Epithelial cell of proximal tubule (primary cell): Measurements from ENCODE around the gene CDKL5. TPM values are rescaled to one million over a fixed set of nuclear protein-coding genes. Genes with fewer than 3 reads are reported as not detected.

Source experiments
- DNase-seq: peaks from one replicate; pipeline ENCODE4 v3.0.0-alpha.2; 2011; ENCODE audit warnings: low read depth
- H3K4me3 ChIP-seq: 2 replicates; pipeline ENCODE4 v1.5.1; 2011; ENCODE audit warnings: low read depth, mild to moderate bottlenecking, low read length
- CTCF ChIP-seq: conservative IDR thresholded peaks from 2 replicates; pipeline ENCODE4 v1.5.1; 2012; ENCODE audit warnings: low read depth, mild to moderate bottlenecking, low read length
- total RNA-seq: library from RNA; depleted of rRNA; stranded (reverse); fragments of >200 nt; gene quantifications from 2 replicates; pipeline ENCODE4 v1.2.3, GENCODE V29; 2015

CDKL5 gene
- total RNA-seq, 1 donor from 2014 or later = 5.0 TPM

- no peak for TF ChIP-seq CTCF
- no peak overlapping the region for H3K4me3 ChIP-seq
- DNase-seq = no peak
These were observed 43.2 kb downstream of the CDKL5 start for GRCh38 chrX:18468599-18468998.

GRCh38 chrX:18471296-18471695 is 45.9 kb downstream of the CDKL5 start:
- TF ChIP-seq CTCF = no peak
- H3K4me3 ChIP-seq = no peak overlapping the region
- DNase-seq = no peak

GRCh38 chrX:18490806-18491555 is 65.6 kb downstream of the CDKL5 start:
- TF ChIP-seq CTCF = no peak
- no peak overlapping the region for H3K4me3 ChIP-seq
- no peak for DNase-seq

GRCh38 chrX:18491587-18492340 is 66.4 kb downstream of the CDKL5 start:
- no peak overlapping the region for H3K4me3 ChIP-seq
- no peak for DNase-seq
- TF ChIP-seq CTCF = no peak

GRCh38 chrX:18534949-18535348 is 109.5 kb downstream of the CDKL5 start:
- TF ChIP-seq CTCF = no peak
- H3K4me3 ChIP-seq = no peak overlapping the region
- no peak for DNase-seq

GRCh38 chrX:18537068-18537467 is 111.7 kb downstream of the CDKL5 start:
- no peak for TF ChIP-seq CTCF
- DNase-seq = no peak
- H3K4me3 ChIP-seq = no peak overlapping the region

- H3K4me3 ChIP-seq = no peak overlapping the region
- no peak for TF ChIP-seq CTCF
These were observed 112.1 kb downstream of the CDKL5 start for GRCh38 chrX:18537524-18537923.

More at GRCh38 chrX:18537524-18537923, 112.1 kb downstream of the CDKL5 start:
- DNase-seq = no peak
